Measurements from ENCODE around the gene KICS2.

DNA sequence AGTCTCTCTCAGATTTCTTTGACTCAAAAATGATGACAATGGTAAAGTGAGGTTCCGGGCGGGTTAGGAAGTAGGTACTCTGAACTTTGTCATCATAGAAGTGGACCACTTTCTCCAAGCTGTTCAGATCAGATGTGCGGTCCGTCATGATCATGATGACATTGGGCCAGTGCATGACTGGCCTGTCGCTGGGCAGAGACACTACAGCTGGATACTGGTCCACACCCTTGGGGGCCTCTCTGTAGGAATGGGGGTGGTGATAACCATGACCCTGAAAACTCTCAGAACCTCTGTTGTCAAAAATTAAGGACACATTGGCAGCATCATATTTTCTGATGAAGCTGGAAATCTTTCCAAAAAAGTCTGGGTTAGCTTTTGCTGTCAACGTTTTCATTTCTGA lies 28.2 kb downstream of the KICS2 start:
- TF ChIP-seq, protein P1, sequence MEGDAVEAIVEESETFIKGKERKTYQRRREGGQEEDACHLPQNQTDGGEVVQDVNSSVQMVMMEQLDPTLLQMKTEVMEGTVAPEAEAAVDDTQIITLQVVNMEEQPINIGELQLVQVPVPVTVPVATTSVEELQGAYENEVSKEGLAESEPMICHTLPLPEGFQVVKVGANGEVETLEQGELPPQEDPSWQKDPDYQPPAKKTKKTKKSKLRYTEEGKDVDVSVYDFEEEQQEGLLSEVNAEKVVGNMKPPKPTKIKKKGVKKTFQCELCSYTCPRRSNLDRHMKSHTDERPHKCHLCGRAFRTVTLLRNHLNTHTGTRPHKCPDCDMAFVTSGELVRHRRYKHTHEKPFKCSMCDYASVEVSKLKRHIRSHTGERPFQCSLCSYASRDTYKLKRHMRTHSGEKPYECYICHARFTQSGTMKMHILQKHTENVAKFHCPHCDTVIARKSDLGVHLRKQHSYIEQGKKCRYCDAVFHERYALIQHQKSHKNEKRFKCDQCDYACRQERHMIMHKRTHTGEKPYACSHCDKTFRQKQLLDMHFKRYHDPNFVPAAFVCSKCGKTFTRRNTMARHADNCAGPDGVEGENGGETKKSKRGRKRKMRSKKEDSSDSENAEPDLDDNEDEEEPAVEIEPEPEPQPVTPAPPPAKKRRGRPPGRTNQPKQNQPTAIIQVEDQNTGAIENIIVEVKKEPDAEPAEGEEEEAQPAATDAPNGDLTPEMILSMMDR (IDR thresholded peaks at IDR 0.05), result no peak
- TF ChIP-seq, protein P2, sequence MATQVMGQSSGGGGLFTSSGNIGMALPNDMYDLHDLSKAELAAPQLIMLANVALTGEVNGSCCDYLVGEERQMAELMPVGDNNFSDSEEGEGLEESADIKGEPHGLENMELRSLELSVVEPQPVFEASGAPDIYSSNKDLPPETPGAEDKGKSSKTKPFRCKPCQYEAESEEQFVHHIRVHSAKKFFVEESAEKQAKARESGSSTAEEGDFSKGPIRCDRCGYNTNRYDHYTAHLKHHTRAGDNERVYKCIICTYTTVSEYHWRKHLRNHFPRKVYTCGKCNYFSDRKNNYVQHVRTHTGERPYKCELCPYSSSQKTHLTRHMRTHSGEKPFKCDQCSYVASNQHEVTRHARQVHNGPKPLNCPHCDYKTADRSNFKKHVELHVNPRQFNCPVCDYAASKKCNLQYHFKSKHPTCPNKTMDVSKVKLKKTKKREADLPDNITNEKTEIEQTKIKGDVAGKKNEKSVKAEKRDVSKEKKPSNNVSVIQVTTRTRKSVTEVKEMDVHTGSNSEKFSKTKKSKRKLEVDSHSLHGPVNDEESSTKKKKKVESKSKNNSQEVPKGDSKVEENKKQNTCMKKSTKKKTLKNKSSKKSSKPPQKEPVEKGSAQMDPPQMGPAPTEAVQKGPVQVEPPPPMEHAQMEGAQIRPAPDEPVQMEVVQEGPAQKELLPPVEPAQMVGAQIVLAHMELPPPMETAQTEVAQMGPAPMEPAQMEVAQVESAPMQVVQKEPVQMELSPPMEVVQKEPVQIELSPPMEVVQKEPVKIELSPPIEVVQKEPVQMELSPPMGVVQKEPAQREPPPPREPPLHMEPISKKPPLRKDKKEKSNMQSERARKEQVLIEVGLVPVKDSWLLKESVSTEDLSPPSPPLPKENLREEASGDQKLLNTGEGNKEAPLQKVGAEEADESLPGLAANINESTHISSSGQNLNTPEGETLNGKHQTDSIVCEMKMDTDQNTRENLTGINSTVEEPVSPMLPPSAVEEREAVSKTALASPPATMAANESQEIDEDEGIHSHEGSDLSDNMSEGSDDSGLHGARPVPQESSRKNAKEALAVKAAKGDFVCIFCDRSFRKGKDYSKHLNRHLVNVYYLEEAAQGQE (IDR thresholded peaks at IDR 0.05; ENCODE audit: insufficient read depth in 1 of 2, low read depth in 2 of 2, low read length in 1 of 2), result no peak
- no peak for TF ChIP-seq TCF7L2 (IDR thresholded peaks at IDR 0.05; ENCODE audit: low read depth, low read length)

Measured in Panc1 (cell line).